GM12865 (cell line): Measurements from ENCODE around the gene FTCD.

Experiments used
- DNase-seq: peaks from one replicate; pipeline ENCODE4 v3.0.0; 2010; ENCODE audit warnings: low read depth
- H3K4me3 ChIP-seq: 2 replicates; pipeline ENCODE4 v1.5.1; 2011; ENCODE audit warnings: mild to moderate bottlenecking, low read depth, low read length, control low read depth
- CTCF ChIP-seq: IDR thresholded peaks from 2 replicates; pipeline ENCODE4 v1.5.1; 2011; ENCODE audit warnings: low read length, control low read depth, low read depth, inconsistent platforms; ENCODE audit not compliant: insufficient read depth; ENCODE audit errors: missing control alignments

Gene FTCD

GRCh38 chr21:46131588-46131837 lies 23.9 kb downstream of the FTCD start:
- TF ChIP-seq CTCF = no peak
- no peak for DNase-seq

GRCh38 chr21:46130831-46131587 lies 24.4 kb downstream of the FTCD start:
- H3K4me3 ChIP-seq = no peak overlapping the region
- no peak for TF ChIP-seq CTCF
- no peak for DNase-seq

More at GRCh38 chr21:46131588-46131837, 23.9 kb downstream of the FTCD start:
- H3K4me3 ChIP-seq = no peak overlapping the region

GRCh38 chr21:46129846-46130651 lies 25.3 kb downstream of the FTCD start:
- H3K4me3 ChIP-seq = no peak overlapping the region
- no peak for TF ChIP-seq CTCF
- no peak for DNase-seq

- no peak overlapping the region for H3K4me3 ChIP-seq
- DNase-seq = no peak
- no peak for TF ChIP-seq CTCF
Observed at GRCh38 chr21:46128933-46129571, 26.3 kb downstream of the FTCD start.

GRCh38 chr21:46128106-46128932 lies 27.1 kb downstream of the FTCD start:
- no peak for DNase-seq
- no peak overlapping the region for H3K4me3 ChIP-seq
- TF ChIP-seq CTCF = no peak

GRCh38 chr21:46127239-46128105 lies 27.9 kb downstream of the FTCD start:
- H3K4me3 ChIP-seq = no peak overlapping the region
- DNase-seq = no peak
- TF ChIP-seq CTCF = no peak
